ENCODE results near the gene MGAT1. TPM values are rescaled to one million over a fixed set of nuclear protein-coding genes. Genes with fewer than 3 reads are reported as not detected.

The MGAT1 gene
- polyA plus RNA-seq, 1 donor from 2014 or later: 101 TPM

GRCh38 chr5:180816608-180817534 lies 14.3 kb upstream of the MGAT1 start:
- peaks cover 33 to 35% (median 35%) of the 10 kb centered on the region in 3 donors for H3K4me1 Mint-ChIP-seq
- no peaks in the 10 kb centered on the region for H3K36me3 Mint-ChIP-seq
- no peaks in the 10 kb centered on the region for H3K9me3 Mint-ChIP-seq
- no peaks in the 10 kb centered on the region for H3K27me3 Mint-ChIP-seq
- peak overlapping the region in 2 of 3 donors; percentile 56 to 84 for H3K27ac Mint-ChIP-seq
- peak overlapping the region in 2 of 4 donors; percentile 75 to 79 for H3K4me3 Mint-ChIP-seq

- peaks cover 23 to 30% (median 24%) of the 10 kb centered on the region in 3 donors for H3K4me1 Mint-ChIP-seq
Measured at GRCh38 chr5:180815293-180815917, 12.8 kb upstream of the MGAT1 start.

GRCh38 chr5:180813420-180813819 lies 10.8 kb upstream of the MGAT1 start:
- H3K4me3 Mint-ChIP-seq: peak overlapping the region in 1 of 4 donors; percentile 86
- no peaks in the 10 kb centered on the region for H3K27me3 Mint-ChIP-seq
- H3K36me3 Mint-ChIP-seq: no peaks in the 10 kb centered on the region
- peaks cover 29 to 43% (median 35%) of the 10 kb centered on the region in 3 donors for H3K4me1 Mint-ChIP-seq
- H3K9me3 Mint-ChIP-seq: no peaks in the 10 kb centered on the region
- peak overlapping the region in 2 of 3 donors; percentile 73 to 85 for H3K27ac Mint-ChIP-seq

More at GRCh38 chr5:180815293-180815917, 12.8 kb upstream of the MGAT1 start:
- Mint-ChIP-seq H3K4me3 (peak overlapping the region in 1 of 4 donors; percentile 67), H3K36me3 (no peaks in the 10 kb centered on the region), H3K27ac (peak overlapping the region; percentile 81 to 93 (median 87)), H3K27me3 (no peaks in the 10 kb centered on the region), H3K9me3 (no peaks in the 10 kb centered on the region)

- H3K36me3 Mint-ChIP-seq: no peaks in the 10 kb centered on the region
- peak overlapping the region; percentile 96 to 100 (median 99) for H3K27ac Mint-ChIP-seq
Measured at GRCh38 chr5:180811623-180812124, 9.1 kb upstream of the MGAT1 start.

GRCh38 chr5:180810959-180811622 lies 8.5 kb upstream of the MGAT1 start:
- no peaks in the 10 kb centered on the region for H3K9me3 Mint-ChIP-seq
- peak overlapping the region; percentile 96 to 100 (median 99) for H3K27ac Mint-ChIP-seq
- H3K36me3 Mint-ChIP-seq: no peaks in the 10 kb centered on the region
- no peaks in the 10 kb centered on the region for H3K27me3 Mint-ChIP-seq
- peaks cover 43 to 59% (median 49%) of the 10 kb centered on the region in 3 donors for H3K4me1 Mint-ChIP-seq
- H3K4me3 Mint-ChIP-seq: peak overlapping the region; percentile 74 to 95 (median 93)

More at GRCh38 chr5:180811623-180812124, 9.1 kb upstream of the MGAT1 start:
- no peaks in the 10 kb centered on the region for H3K9me3 Mint-ChIP-seq
- H3K4me1 Mint-ChIP-seq: peaks cover 40 to 54% (median 47%) of the 10 kb centered on the region in 3 donors
- peak overlapping the region; percentile 74 to 95 (median 93) for H3K4me3 Mint-ChIP-seq
- no peaks in the 10 kb centered on the region for H3K27me3 Mint-ChIP-seq

- Mint-ChIP-seq H3K27ac (peak overlapping the region; percentile 99 to 100 (median 99)), H3K36me3 (no peaks in the 10 kb centered on the region), H3K27me3 (no peaks in the 10 kb centered on the region), H3K4me1 (peaks cover 47 to 59% (median 53%) of the 10 kb centered on the region in 3 donors), H3K9me3 (no peaks in the 10 kb centered on the region), H3K4me3 (peak overlapping the region; percentile 74 to 97 (median 94))
Measured at GRCh38 chr5:180810210-180810958, 7.8 kb upstream of the MGAT1 start.

- Mint-ChIP-seq H3K4me1 (peaks cover 51 to 63% (median 57%) of the 10 kb centered on the region in 3 donors), H3K27me3 (no peaks in the 10 kb centered on the region), H3K27ac (peak overlapping the region; percentile 99 to 100 (median 99))
Measured at GRCh38 chr5:180809403-180810209, 7.0 kb upstream of the MGAT1 start.

GRCh38 chr5:180808461-180809000 lies 5.9 kb upstream of the MGAT1 start:
- H3K27ac Mint-ChIP-seq: peak overlapping the region; percentile 89 to 100 (median 99)
- no peaks in the 10 kb centered on the region for H3K36me3 Mint-ChIP-seq

More at GRCh38 chr5:180809403-180810209, 7.0 kb upstream of the MGAT1 start:
- no peaks in the 10 kb centered on the region for H3K36me3 Mint-ChIP-seq
- no peaks in the 10 kb centered on the region for H3K9me3 Mint-ChIP-seq
- H3K4me3 Mint-ChIP-seq: peak overlapping the region; percentile 74 to 97 (median 94)

GRCh38 chr5:180807654-180808414 lies 5.2 kb upstream of the MGAT1 start:
- peak overlapping the region; percentile 72 to 97 (median 78) for H3K4me3 Mint-ChIP-seq
- H3K4me1 Mint-ChIP-seq: peaks cover 46 to 59% (median 54%) of the 10 kb centered on the region in 3 donors
- no peaks in the 10 kb centered on the region for H3K36me3 Mint-ChIP-seq
- H3K9me3 Mint-ChIP-seq: no peaks in the 10 kb centered on the region
- no peaks in the 10 kb centered on the region for H3K27me3 Mint-ChIP-seq
- peak overlapping the region; percentile 89 to 100 (median 99) for H3K27ac Mint-ChIP-seq

More at GRCh38 chr5:180808461-180809000, 5.9 kb upstream of the MGAT1 start:
- Mint-ChIP-seq H3K4me3 (peak overlapping the region; percentile 74 to 97 (median 94)), H3K9me3 (no peaks in the 10 kb centered on the region), H3K27me3 (no peaks in the 10 kb centered on the region), H3K4me1 (peaks cover 52 to 63% (median 60%) of the 10 kb centered on the region in 3 donors)

- H3K4me1 Mint-ChIP-seq: peaks cover 46 to 58% (median 55%) of the 10 kb centered on the region in 3 donors
- no peaks in the 10 kb centered on the region for H3K9me3 Mint-ChIP-seq
- H3K27me3 Mint-ChIP-seq: no peaks in the 10 kb centered on the region
- H3K4me3 Mint-ChIP-seq: peak overlapping the region; percentile 41 to 100 (median 86)
- H3K36me3 Mint-ChIP-seq: no peaks in the 10 kb centered on the region
- H3K27ac Mint-ChIP-seq: peak overlapping the region; percentile 66 to 100 (median 89)
Measured at GRCh38 chr5:180807046-180807445, 4.4 kb upstream of the MGAT1 start.

GRCh38 chr5:180806351-180807011 lies 3.9 kb upstream of the MGAT1 start:
- Mint-ChIP-seq H3K27me3 (no peaks in the 10 kb centered on the region), H3K4me1 (peaks cover 50 to 61% (median 57%) of the 10 kb centered on the region in 3 donors), H3K36me3 (no peaks in the 10 kb centered on the region), H3K9me3 (no peaks in the 10 kb centered on the region), H3K4me3 (peak overlapping the region; percentile 74 to 100 (median 96)), H3K27ac (peak overlapping the region; percentile 66 to 100 (median 87))

- Mint-ChIP-seq H3K27ac (peak overlapping the region; percentile 94 to 100 (median 97)), H3K36me3 (no peaks in the 10 kb centered on the region), H3K9me3 (no peaks in the 10 kb centered on the region), H3K27me3 (no peaks in the 10 kb centered on the region), H3K4me1 (peaks cover 67 to 70% (median 70%) of the 10 kb centered on the region in 3 donors), H3K4me3 (peak overlapping the region; percentile 74 to 100 (median 98))
Measured at GRCh38 chr5:180804129-180804618, 1.6 kb upstream of the MGAT1 start.
